OCI-LY1 (cell line): ENCODE data around the gene PYROXD2.

Experiments used
- H2AFZ ChIP-seq: fragments of 200-600 bp; sonication (generic), shearing (Covaris generic); 2 replicates; pipeline ENCODE4 v1.6.0; 2014; ENCODE audit warnings: antibody characterized with exemption, mild to moderate bottlenecking, low read length
- H3F3A ChIP-seq: fragments of 200-600 bp; sonication (generic), shearing (Covaris generic); 2 replicates; pipeline ENCODE4 v1.6.0; 2014; ENCODE audit warnings: mild to moderate bottlenecking, antibody characterized with exemption, low read length, moderate library complexity; ENCODE audit not compliant: insufficient read depth
- H3K27ac ChIP-seq: fragments of 200-600 bp; sonication (generic); 2 replicates; pipeline ENCODE4 v1.5.1; 2014; ENCODE audit warnings: low read length, mixed run types, mild to moderate bottlenecking, low read depth; ENCODE audit not compliant: poor library complexity, severe bottlenecking
- H3K27me3 ChIP-seq: fragments of 200-600 bp; sonication (generic); 2 replicates; pipeline ENCODE4 v1.6.0; 2014; ENCODE audit warnings: antibody characterized with exemption, mild to moderate bottlenecking, low read length, moderate library complexity; ENCODE audit not compliant: insufficient read depth
- H3K36me3 ChIP-seq: fragments of 200-600 bp; sonication (generic); 2 replicates; pipeline ENCODE4 v1.6.1; 2014; ENCODE audit warnings: mild to moderate bottlenecking, antibody characterized with exemption, low read length, moderate library complexity, mixed read lengths; ENCODE audit not compliant: insufficient read depth
- H3K4me1 ChIP-seq: fragments of 200-600 bp; sonication (generic); 2 replicates; pipeline ENCODE4 v1.5.1; 2014; ENCODE audit warnings: mild to moderate bottlenecking, low read length, moderate library complexity; ENCODE audit not compliant: insufficient read depth, severe bottlenecking
- H3K4me2 ChIP-seq: fragments of 200-600 bp; sonication (generic), shearing (Covaris generic); 2 replicates; pipeline ENCODE4 v1.6.1; 2014; ENCODE audit warnings: low read length
- H3K4me3 ChIP-seq: fragments of 200-600 bp; sonication (generic); 2 replicates; pipeline ENCODE4 v1.5.1; 2014; ENCODE audit warnings: low read length, low read depth, mild to moderate bottlenecking, mixed read lengths; ENCODE audit not compliant: poor library complexity, severe bottlenecking
- H3K79me2 ChIP-seq: fragments of 200-600 bp; shearing (Covaris generic); 2 replicates; pipeline ENCODE4 v1.6.1; 2016; ENCODE audit warnings: mixed run types, low read length, mixed read lengths; ENCODE audit not compliant: insufficient read depth
- H3K9ac ChIP-seq: fragments of 200-600 bp; sonication (generic), shearing (Covaris generic); 2 replicates; pipeline ENCODE4 v1.6.1; 2014; ENCODE audit warnings: mild to moderate bottlenecking, low read length, mixed read lengths
- H3K9me2 ChIP-seq: fragments of 200-600 bp; sonication (generic), shearing (Covaris generic); 2 replicates; pipeline ENCODE4 v1.6.1; 2014; ENCODE audit warnings: low read depth, mild to moderate bottlenecking, low read length, mixed read lengths
- H3K9me3 ChIP-seq: fragments of 200-600 bp; shearing (Covaris generic); 2 replicates; pipeline ENCODE4 v1.6.1; 2014; ENCODE audit warnings: low read length, mixed read lengths
- H4K20me1 ChIP-seq: fragments of 200-600 bp; sonication (generic), shearing (Covaris generic); 2 replicates; pipeline ENCODE4 v1.6.0; 2016; ENCODE audit warnings: mild to moderate bottlenecking, low read length; ENCODE audit not compliant: insufficient read depth
- CTCF ChIP-seq: fragments of 200-600 bp; sonication (generic), shearing (Covaris generic); IDR thresholded peaks from 2 replicates; pipeline ENCODE4 v1.5.1; 2017; ENCODE audit warnings: mild to moderate bottlenecking, antibody characterized with exemption, low read length, moderate library complexity, mixed read lengths
- EZH2 ChIP-seq: fragments of 200-600 bp; sonication (generic), shearing (Covaris generic); IDR thresholded peaks from 2 replicates; pipeline ENCODE4 v1.8.0; 2017; ENCODE audit warnings: borderline replicate concordance, mixed run types, mild to moderate bottlenecking, antibody characterized with exemption, low read length, moderate library complexity, mixed read lengths

The PYROXD2 gene

GRCh38 chr10:98417973-98418664, 3.1 kb upstream of the PYROXD2 start:
- Histone ChIP-seq H2AFZ (no peak overlapping the region), H3K9me3 (no peaks in the 10 kb centered on the region), H3K27me3 (no peaks in the 10 kb centered on the region), H3K4me1 (peaks cover 12% of the 10 kb centered on the region), H4K20me1 (no peaks in the 10 kb centered on the region), H3K4me2 (no peak overlapping the region), H3K9ac (no peak overlapping the region), H3K9me2 (no peaks in the 10 kb centered on the region), H3K79me2 (no peaks in the 10 kb centered on the region), H3K4me3 (no peak overlapping the region), H3F3A (no peaks in the 10 kb centered on the region), H3K27ac (no peak overlapping the region), H3K36me3 (no peaks in the 10 kb centered on the region)
- no peak for TF ChIP-seq EZH2
- no peak for TF ChIP-seq CTCF

- H3F3A ChIP-seq: no peaks in the 10 kb centered on the region
- no peaks in the 10 kb centered on the region for H3K9me2 ChIP-seq
- no peak overlapping the region for H3K4me3 ChIP-seq
- no peak overlapping the region for H3K4me2 ChIP-seq
- H3K9me3 ChIP-seq: no peaks in the 10 kb centered on the region
- TF ChIP-seq CTCF (no peak), EZH2 (no peak)
- H3K27me3 ChIP-seq: no peaks in the 10 kb centered on the region
- peaks cover 12% of the 10 kb centered on the region for H3K4me1 ChIP-seq
- no peak overlapping the region for H3K27ac ChIP-seq
- H3K9ac ChIP-seq: no peak overlapping the region
- H3K79me2 ChIP-seq: no peaks in the 10 kb centered on the region
- no peaks in the 10 kb centered on the region for H4K20me1 ChIP-seq
- H2AFZ ChIP-seq: no peak overlapping the region
- no peaks in the 10 kb centered on the region for H3K36me3 ChIP-seq
Observed at GRCh38 chr10:98417481-98417959, 2.5 kb upstream of the PYROXD2 start.

GRCh38 chr10:98416606-98417388, 1.8 kb upstream of the PYROXD2 start:
- Histone ChIP-seq H3K9me2 (no peaks in the 10 kb centered on the region), H3K27ac (no peak overlapping the region), H2AFZ (no peak overlapping the region), H3K9ac (no peak overlapping the region), H3K4me2 (no peak overlapping the region), H3K9me3 (no peaks in the 10 kb centered on the region), H3K4me3 (no peak overlapping the region), H3K4me1 (peaks cover 12% of the 10 kb centered on the region), H3F3A (no peaks in the 10 kb centered on the region), H3K79me2 (no peaks in the 10 kb centered on the region), H3K27me3 (no peaks in the 10 kb centered on the region), H4K20me1 (no peaks in the 10 kb centered on the region), H3K36me3 (no peaks in the 10 kb centered on the region)
- no peak for TF ChIP-seq CTCF
- no peak for TF ChIP-seq EZH2
